CD4-positive, alpha-beta T cell (primary cell): ENCODE results near the gene CACNA2D2. TPM values are rescaled to one million over a fixed set of nuclear protein-coding genes. Genes with fewer than 3 reads are reported as not detected.

Source experiments
- ATAC-seq: fragments of 200-7000 bp; cut with Tn5 transposase; one replicate; pipeline ENCODE4 v1.10.0; 2022; ENCODE audit warnings: mild to moderate bottlenecking; ENCODE audit not compliant: poor library complexity
- CTCF ChIA-PET: fragments of 350-600 bp; sonication (Branson Sonifier 250); formaldehyde crosslinking; loops from one replicate; lab custom pipeline; 2021; ENCODE audit warnings: antibody characterized with exemption, inconsistent platforms; lab: Charles Lee
- POLR2A ChIA-PET: fragments of 350-600 bp; sonication (Branson Sonifier 250); formaldehyde crosslinking; loops from one replicate; lab custom pipeline; 2021; ENCODE audit warnings: antibody characterized with exemption, inconsistent platforms; lab: Charles Lee
- DNase-seq, 14 experiments: peaks; one replicate each; pipeline ENCODE4 v3.0.0-alpha.2; 2013 to 2020; ENCODE audit warnings: mixed read lengths in 2 of 14
- H3K27ac ChIP-seq, 2 donors: one replicate each; pipeline versions ENCODE4 v1.5.1 to v1.7.0; 2013; ENCODE audit warnings: low read length in 2 of 2, low read depth in 1 of 2, mild to moderate bottlenecking in 1 of 2
- H3K27me3 ChIP-seq, 2 experiments: 1 replicate in 1 of 2; 2 replicates in 1 of 2; pipeline versions ENCODE4 v1.6.1 to v1.7.0; 2013; ENCODE audit warnings: low read length in 2 of 2, control low read depth in 1 of 2, mild to moderate bottlenecking in 1 of 2, moderate library complexity in 1 of 2; ENCODE audit not compliant: insufficient read depth in 2 of 2, control insufficient read depth in 1 of 2
- H3K36me3 ChIP-seq: one replicate; pipeline ENCODE4 v1.6.1; 2013; ENCODE audit warnings: low read length, control low read depth; ENCODE audit not compliant: insufficient read depth
- H3K4me1 ChIP-seq: one replicate; pipeline ENCODE4 v1.6.1; 2013; ENCODE audit warnings: low read length, control low read depth; ENCODE audit not compliant: insufficient read depth
- H3K4me3 ChIP-seq: one replicate; pipeline ENCODE4 v1.5.1; 2013; ENCODE audit warnings: mild to moderate bottlenecking, low read length, moderate library complexity
- H3K9me3 ChIP-seq, 2 experiments: 1 replicate in 1 of 2; 2 replicates in 1 of 2; pipeline versions ENCODE4 v1.6.1 to v1.7.0; 2013; ENCODE audit warnings: low read length in 2 of 2, mild to moderate bottlenecking in 2 of 2, control low read depth in 1 of 2, moderate library complexity in 1 of 2; ENCODE audit not compliant: control insufficient read depth in 1 of 2, insufficient read depth in 1 of 2
- H3K27ac Mint-ChIP-seq: one replicate; pipeline ENCODE4 v1.8.0; 2020; ENCODE audit warnings: mixed read lengths
- H3K27me3 Mint-ChIP-seq: one replicate; pipeline ENCODE4 v1.8.0; 2021; ENCODE audit warnings: mixed read lengths
- H3K36me3 Mint-ChIP-seq: one replicate; pipeline ENCODE4 v1.8.0; 2021; ENCODE audit warnings: low read depth, mixed read lengths
- H3K4me1 Mint-ChIP-seq: one replicate; pipeline ENCODE4 v1.8.0; 2021; ENCODE audit warnings: low read depth, mixed read lengths
- H3K4me3 Mint-ChIP-seq: one replicate; pipeline ENCODE4 v1.8.0; 2020; ENCODE audit warnings: mild to moderate bottlenecking, mixed read lengths
- H3K9me3 Mint-ChIP-seq: one replicate; pipeline ENCODE4 v1.8.0; 2020; ENCODE audit warnings: mixed read lengths
- CTCF ChIP-seq: fragments of 200-600 bp; IDR thresholded peaks from one replicate; pipeline ENCODE4 v1.8.0; 2022; ENCODE audit warnings: antibody characterized with exemption, mild to moderate bottlenecking
- intact Hi-C, 2 experiments: fragments of 100-400 bp; cut with DNase I in 1 of 2; cut with micrococcal nuclease in 1 of 2; formaldehyde crosslinking; loops; one replicate each; pipeline versions ENCODE4 v1.15.1 to v1.9.0; 2023 to 2025; cut with DNase I, micrococcal nuclease
- total RNA-seq, 174 experiments: library from RNA in 2 of 174; stranded (reverse) in 2 of 174; gene quantifications; one replicate each; pipeline ENCODE4 v1.2.3 and lab custom pipeline; 2021 to 2026

Gene CACNA2D2
- total RNA-seq, 2 experiments from 2014 or later, result 2.5 to 3.8 TPM

GRCh38 chr3:50330330-50330729, 173.1 kb downstream of the CACNA2D2 start:
- no peaks in the 10 kb centered on the region for H3K27me3 Mint-ChIP-seq
- no peaks in the 10 kb centered on the region for H3K9me3 Mint-ChIP-seq
- H3K27ac ChIP-seq, result no peak overlapping the region
- peak in 1 of 14 experiments; percentile 20 for DNase-seq
- no peak for TF ChIP-seq CTCF
- intact Hi-C loops, result no loop called here
- ChIA-PET POLR2A (no interaction called here), CTCF (no interaction called here)
- no peak for ATAC-seq
- peaks cover 35% of the 10 kb centered on the region for H3K4me1 Mint-ChIP-seq
- H3K4me3 Mint-ChIP-seq, result no peak overlapping the region
- H3K4me1 ChIP-seq, result peaks cover 53% of the 10 kb centered on the region
- peaks cover 51% of the 10 kb centered on the region for H3K36me3 Mint-ChIP-seq
- H3K27me3 ChIP-seq, result no peaks in the 10 kb centered on the region
- H3K9me3 ChIP-seq, result no peaks in the 10 kb centered on the region
- no peak overlapping the region for H3K4me3 ChIP-seq
- H3K27ac Mint-ChIP-seq, result no peak overlapping the region
- H3K36me3 ChIP-seq, result peaks cover 49% of the 10 kb centered on the region

- CTCF ChIA-PET, result interaction anchor here (0.6 to 1.6 kb wide), 2 partner anchors 9 to 19 kb away, joined by 3 to 5 read pairs; no protein-coding TSS in a partner anchor
These were observed 175.3 kb downstream of the CACNA2D2 start, which contains the start of gene TUSC2 for GRCh38 chr3:50327943-50328691. Gene TUSC2 (minus strand): TSS chr3:50328223. CDS start chr3:50328099, 124 bp downstream.

GRCh38 chr3:50327129-50327528, 176.3 kb downstream of the CACNA2D2 start:
- no peak for TF ChIP-seq CTCF
- Histone ChIP-seq H3K27ac (no peak overlapping the region), H3K36me3 (peaks cover 40% of the 10 kb centered on the region), H3K9me3 (no peaks in the 10 kb centered on the region), H3K4me3 (peak overlapping the region; percentile 90), H3K27me3 (no peaks in the 10 kb centered on the region), H3K4me1 (peaks cover 46% of the 10 kb centered on the region)
- peaks cover 49% of the 10 kb centered on the region for H3K36me3 Mint-ChIP-seq
- no peaks in the 10 kb centered on the region for H3K9me3 Mint-ChIP-seq
- CTCF ChIA-PET, result interaction anchor here (1.6 kb wide), 1 partner anchor 10 kb away, joined by 5 read pairs; no protein-coding TSS in a partner anchor
- no peaks in the 10 kb centered on the region for H3K27me3 Mint-ChIP-seq
- POLR2A ChIA-PET, result interaction anchor here (1.0 to 4.7 kb wide), 8 partner anchors 11 to 1854 kb away, joined by 3 to 58 read pairs (median 8); partner anchors contain the start of genes CYB561D2, HYAL3, MANF and NAA80
- H3K27ac Mint-ChIP-seq, result peak overlapping the region; percentile 92
- peak overlapping the region; percentile 97 for H3K4me3 Mint-ChIP-seq
- intact Hi-C loops, result no loop called here
- DNase-seq (peak in 1 of 14 experiments; percentile 16), ATAC-seq (no peak)
- peaks cover 30% of the 10 kb centered on the region for H3K4me1 Mint-ChIP-seq

More at GRCh38 chr3:50327943-50328691, 175.3 kb downstream of the CACNA2D2 start, which contains the start of gene TUSC2:
- intact Hi-C loops, result loop anchor here in 1 of 2 experiments (1.0 kb wide), 1 partner anchor 9 kb away; no protein-coding TSS in a partner anchor
- Histone ChIP-seq H3K4me3 (peak within 1 kb of the TSS; percentile 90), H3K4me1 (peaks cover 41% of the 10 kb centered on the region), H3K27me3 (no peaks in the 10 kb centered on the region), H3K36me3 (peaks cover 45% of the 10 kb centered on the region), H3K27ac (peak within 1 kb of the TSS; percentile 47 to 81), H3K9me3 (no peaks in the 10 kb centered on the region)
- H3K36me3 Mint-ChIP-seq, result peaks cover 52% of the 10 kb centered on the region
- peaks cover 30% of the 10 kb centered on the region for H3K4me1 Mint-ChIP-seq
- peak; percentile 91 to 98 (median 94) for DNase-seq
- H3K4me3 Mint-ChIP-seq, result peak within 1 kb of the TSS; percentile 97
- H3K27ac Mint-ChIP-seq, result peak within 1 kb of the TSS; percentile 92
- POLR2A ChIA-PET, result interaction anchor here (0.5 to 4.7 kb wide), 14 partner anchors 10 to 1855 kb away, joined by 3 to 58 read pairs (median 4); partner anchors contain the start of genes CYB561D2, HYAL3, MANF and NAA80
- TF ChIP-seq CTCF, result no peak
- ATAC-seq, result peak; percentile 95
- no peaks in the 10 kb centered on the region for H3K9me3 Mint-ChIP-seq
- H3K27me3 Mint-ChIP-seq, result no peaks in the 10 kb centered on the region
